ENCODE results near the gene PARL. TPM values are rescaled to one million over a fixed set of nuclear protein-coding genes. Genes with fewer than 3 reads are reported as not detected.
A peak's percentile ranks its signal among the peaks of the same experiment; 100 is the strongest.

PARL gene, protein sequence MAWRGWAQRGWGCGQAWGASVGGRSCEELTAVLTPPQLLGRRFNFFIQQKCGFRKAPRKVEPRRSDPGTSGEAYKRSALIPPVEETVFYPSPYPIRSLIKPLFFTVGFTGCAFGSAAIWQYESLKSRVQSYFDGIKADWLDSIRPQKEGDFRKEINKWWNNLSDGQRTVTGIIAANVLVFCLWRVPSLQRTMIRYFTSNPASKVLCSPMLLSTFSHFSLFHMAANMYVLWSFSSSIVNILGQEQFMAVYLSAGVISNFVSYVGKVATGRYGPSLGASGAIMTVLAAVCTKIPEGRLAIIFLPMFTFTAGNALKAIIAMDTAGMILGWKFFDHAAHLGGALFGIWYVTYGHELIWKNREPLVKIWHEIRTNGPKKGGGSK
- 42.0 TPM for total RNA-seq
- polyA plus RNA-seq (ENCODE audit: insufficient read depth in 1 of 8, insufficient read length in 8 of 8, low replicate concordance in 1 of 8) = 10 to 100 TPM; 25.2 to 41.0 (median 33.7) TPM
- long read RNA-seq, donor 1, transcript PARL-202 (10 exons, 1,414 nt) = major isoform, 8 of 10 reads
- long read RNA-seq, donor 1, partial matches to known transcripts = 0 of 10 reads
- long read RNA-seq, donor 1, other reads (novel, unspliced or antisense) = 0 of 10 reads
- long read RNA-seq, donor 2, partial matches to known transcripts = 0 of 4 reads
- long read RNA-seq, donor 2, other reads (novel, unspliced or antisense) = 0 of 4 reads
- long read RNA-seq, donor 3, transcript PARL-202 (10 exons, 1,414 nt) = major isoform, 16 of 23 reads
- long read RNA-seq, donor 3, partial matches to known transcripts = 0 of 23 reads
- long read RNA-seq, donor 3, other reads (novel, unspliced or antisense) = 0 of 23 reads
- long read RNA-seq, donor 4, transcript PARL-202 (10 exons, 1,414 nt) = major isoform, 10 of 11 reads
- long read RNA-seq, donor 4, partial matches to known transcripts = 0 of 11 reads
- long read RNA-seq, donor 4, other reads (novel, unspliced or antisense) = 0 of 11 reads
- long read RNA-seq, donor 5, transcript PARL-202 (10 exons, 1,414 nt) = major isoform, 32 of 41 reads
- long read RNA-seq, donor 5, partial matches to known transcripts = 0 of 41 reads
- long read RNA-seq, donor 5, other reads (novel, unspliced or antisense) = 0 of 41 reads
- long read RNA-seq, donor 6, transcript PARL-202 (10 exons, 1,414 nt) = major isoform, 22 of 29 reads
- long read RNA-seq, donor 6, partial matches to known transcripts = 0 of 29 reads
- long read RNA-seq, donor 6, other reads (novel, unspliced or antisense) = 0 of 29 reads
- long read RNA-seq, donor 7, transcript PARL-201 (9 exons, 1,240 nt) = minor isoform, 5 of 25 reads
- long read RNA-seq, donor 7, transcript PARL-202 (10 exons, 1,414 nt) = major isoform, 11 of 25 reads
- long read RNA-seq, donor 7, partial matches to known transcripts = 7 of 25 reads
- long read RNA-seq, donor 7, other reads (novel, unspliced or antisense) = 0 of 25 reads
- long read RNA-seq, donor 8, transcript PARL-202 (10 exons, 1,414 nt) = major isoform, 10 of 11 reads
- long read RNA-seq, donor 8, partial matches to known transcripts = 0 of 11 reads
- long read RNA-seq, donor 8, other reads (novel, unspliced or antisense) = 0 of 11 reads
- long read RNA-seq, donor 9, transcript PARL-202 (10 exons, 1,414 nt) = major isoform, 8 of 13 reads
- long read RNA-seq, donor 9, partial matches to known transcripts = 0 of 13 reads
- long read RNA-seq, donor 9, other reads (novel, unspliced or antisense) = 0 of 13 reads
- long read RNA-seq, donor 10, transcript PARL-202 (10 exons, 1,414 nt) = major isoform, 11 of 18 reads
- long read RNA-seq, donor 10, partial matches to known transcripts = 0 of 18 reads
- long read RNA-seq, donor 10, other reads (novel, unspliced or antisense) = 0 of 18 reads
- long read RNA-seq, donor 11, transcript PARL-202 (10 exons, 1,414 nt) = major isoform, 20 of 25 reads
- long read RNA-seq, donor 11, partial matches to known transcripts = 0 of 25 reads
- long read RNA-seq, donor 11, other reads (novel, unspliced or antisense) = 0 of 25 reads

DNA sequence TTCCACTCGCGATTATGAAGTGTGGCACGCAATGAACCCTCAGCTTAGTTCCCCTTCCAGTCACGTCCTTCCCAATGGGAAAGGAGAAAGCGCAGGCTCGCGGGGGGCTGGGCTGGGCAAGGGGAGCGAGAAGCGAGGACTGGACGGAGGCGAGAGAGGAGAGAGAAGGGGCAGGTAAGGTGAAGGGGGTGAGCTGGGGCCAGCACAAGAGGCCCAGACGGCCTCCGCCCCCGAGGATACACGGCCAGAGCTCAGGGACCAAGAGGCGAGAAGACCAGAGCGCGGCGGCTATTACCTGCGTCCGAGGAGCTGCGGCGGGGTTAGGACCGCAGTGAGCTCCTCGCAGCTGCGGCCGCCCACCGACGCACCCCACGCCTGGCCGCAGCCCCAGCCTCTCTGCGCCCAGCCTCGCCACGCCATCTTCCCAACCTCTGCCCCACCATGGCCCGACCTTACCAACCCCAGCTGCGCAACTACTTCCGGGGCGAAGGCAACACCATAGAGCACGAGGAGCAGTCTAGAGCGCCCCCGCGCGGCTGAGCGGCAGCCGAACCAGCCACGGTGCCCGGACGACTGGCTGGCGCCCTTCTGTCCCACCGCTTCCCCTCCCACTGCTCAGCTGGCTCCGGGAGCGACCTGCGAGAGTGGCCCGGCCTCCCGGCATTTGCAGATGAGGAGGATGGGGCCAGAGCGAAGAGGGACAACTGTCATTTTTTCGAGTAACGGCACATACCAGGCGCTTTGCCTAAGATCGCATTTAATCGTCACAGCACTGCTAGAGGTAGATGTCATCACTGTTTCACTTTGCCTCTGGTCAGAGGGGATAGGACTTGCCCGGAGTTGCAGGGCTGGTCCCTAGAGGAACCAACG is at the start of gene PARL:
TSS of gene PARL (minus strand) at position 454 of the 870 bp plus-strand sequence. CDS start at position 420, 34 bp downstream.
- H3K4me3 ChIP-seq (ENCODE audit: low read length) = peak within 1 kb of the TSS; percentile 87
- H3K36me3 ChIP-seq (ENCODE audit: control insufficient read depth, insufficient read depth, low read length) = no peaks in the 10 kb centered on the region
- peaks cover 3% of the 10 kb centered on the region for H3K27me3 ChIP-seq (ENCODE audit: control insufficient read depth, insufficient read depth, low read length)
- no peaks in the 10 kb centered on the region for H3K9me3 ChIP-seq (replicated peaks; ENCODE audit: control insufficient read depth, low read depth, low read length)
- peaks cover 8% of the 10 kb centered on the region for H3K4me1 ChIP-seq (ENCODE audit: control insufficient read depth, insufficient read depth, low read length)
- peak within 1 kb of the TSS; percentile 59 for H3K27ac ChIP-seq (ENCODE audit: low read length)
- WGBS (ENCODE audit: insufficient coverage) = under 1% methylated on average over 51 of the region's 63 CpGs
- peak; percentile 96 for DNase-seq

DNA sequence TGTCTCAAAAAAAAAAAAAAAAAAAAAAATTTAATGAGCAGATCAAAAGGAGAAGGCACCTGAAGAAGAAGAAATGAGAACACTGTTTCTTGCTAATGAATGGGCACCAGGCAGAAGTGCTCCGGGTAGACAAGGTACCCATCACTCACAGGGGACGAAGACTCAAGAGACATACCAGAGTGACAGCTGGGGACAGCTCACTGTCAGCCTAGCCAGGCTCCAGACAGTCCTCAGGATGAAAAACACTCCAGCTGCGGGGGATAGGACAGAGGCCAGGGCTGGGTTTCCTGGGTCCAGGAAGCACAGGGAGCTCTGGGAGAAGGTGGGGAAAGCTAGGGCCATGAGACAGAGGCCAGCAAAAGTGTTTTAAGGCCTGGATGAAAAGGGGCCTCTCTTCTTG is 48.5 kb upstream of the PARL start:
- WGBS (ENCODE audit: insufficient coverage) = 88% methylated on average over 3 of the region's 3 CpGs
- Histone ChIP-seq H3K4me1 (ENCODE audit: control insufficient read depth, insufficient read depth, low read length) (no peaks in the 10 kb centered on the region), H3K36me3 (ENCODE audit: control insufficient read depth, insufficient read depth, low read length) (peaks cover 32% of the 10 kb centered on the region), H3K9me3 (replicated peaks; ENCODE audit: control insufficient read depth, low read depth, low read length) (no peaks in the 10 kb centered on the region), H3K27me3 (ENCODE audit: control insufficient read depth, insufficient read depth, low read length) (no peaks in the 10 kb centered on the region), H3K4me3 (ENCODE audit: low read length) (no peak overlapping the region), H3K27ac (ENCODE audit: low read length) (no peak overlapping the region)
- no peak for DNase-seq

DNA sequence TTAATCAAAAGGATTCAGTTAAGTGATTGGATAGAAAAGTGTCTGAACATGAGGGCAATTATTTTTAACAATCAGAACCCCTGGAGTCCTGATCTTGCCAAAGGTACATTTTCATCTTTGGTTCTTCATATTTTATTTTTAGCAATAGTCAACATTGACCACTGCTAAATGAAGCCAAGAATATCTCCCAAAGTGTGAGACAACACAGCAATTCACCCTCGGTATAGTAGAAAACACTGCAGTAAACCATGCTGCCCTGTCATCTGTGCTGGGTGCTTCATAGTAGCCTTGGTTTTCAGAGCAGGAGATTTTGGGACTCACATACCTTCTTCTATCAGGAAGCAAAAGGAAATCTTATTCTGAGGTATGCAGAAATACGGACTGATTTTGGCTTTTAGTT is 47.2 kb upstream of the PARL start:
- H3K27ac ChIP-seq (ENCODE audit: low read length) = no peak overlapping the region
- DNase-seq = no peak
- 89% methylated on average over 1 of the region's 2 CpGs for WGBS (ENCODE audit: insufficient coverage)
- H3K4me1 ChIP-seq (ENCODE audit: control insufficient read depth, insufficient read depth, low read length) = no peaks in the 10 kb centered on the region
- no peaks in the 10 kb centered on the region for H3K9me3 ChIP-seq (replicated peaks; ENCODE audit: control insufficient read depth, low read depth, low read length)
- no peaks in the 10 kb centered on the region for H3K27me3 ChIP-seq (ENCODE audit: control insufficient read depth, insufficient read depth, low read length)
- no peak overlapping the region for H3K4me3 ChIP-seq (ENCODE audit: low read length)
- H3K36me3 ChIP-seq (ENCODE audit: control insufficient read depth, insufficient read depth, low read length) = peaks cover 33% of the 10 kb centered on the region

DNA sequence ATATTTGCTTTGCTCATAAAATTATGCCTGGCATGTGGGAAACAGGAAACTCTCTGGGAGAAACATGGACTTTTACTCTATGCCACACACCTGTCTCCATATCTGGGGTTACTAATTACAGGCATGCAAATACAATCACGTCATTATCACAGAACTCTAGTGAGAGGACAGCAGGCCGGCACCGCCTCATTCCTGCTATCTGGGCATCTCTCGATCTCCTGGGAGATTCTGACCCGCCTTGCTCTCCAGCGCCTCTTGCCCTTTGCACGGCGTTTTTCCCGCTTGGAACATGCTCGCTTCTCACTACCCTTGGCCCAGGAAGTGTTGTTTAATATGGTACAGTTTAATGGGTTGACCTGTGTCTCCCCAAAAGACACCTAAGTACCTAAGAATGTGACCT is 45.4 kb upstream of the PARL start:
- peaks cover 35% of the 10 kb centered on the region for H3K36me3 ChIP-seq (ENCODE audit: control insufficient read depth, insufficient read depth, low read length)
- DNase-seq = no peak
- H3K27ac ChIP-seq (ENCODE audit: low read length) = no peak overlapping the region
- H3K9me3 ChIP-seq (replicated peaks; ENCODE audit: control insufficient read depth, low read depth, low read length) = no peaks in the 10 kb centered on the region
- no peaks in the 10 kb centered on the region for H3K4me1 ChIP-seq (ENCODE audit: control insufficient read depth, insufficient read depth, low read length)
- no peak overlapping the region for H3K4me3 ChIP-seq (ENCODE audit: low read length)
- H3K27me3 ChIP-seq (ENCODE audit: control insufficient read depth, insufficient read depth, low read length) = no peaks in the 10 kb centered on the region
- WGBS (ENCODE audit: insufficient coverage) = 98% methylated on average over 4 of the region's 10 CpGs

DNA sequence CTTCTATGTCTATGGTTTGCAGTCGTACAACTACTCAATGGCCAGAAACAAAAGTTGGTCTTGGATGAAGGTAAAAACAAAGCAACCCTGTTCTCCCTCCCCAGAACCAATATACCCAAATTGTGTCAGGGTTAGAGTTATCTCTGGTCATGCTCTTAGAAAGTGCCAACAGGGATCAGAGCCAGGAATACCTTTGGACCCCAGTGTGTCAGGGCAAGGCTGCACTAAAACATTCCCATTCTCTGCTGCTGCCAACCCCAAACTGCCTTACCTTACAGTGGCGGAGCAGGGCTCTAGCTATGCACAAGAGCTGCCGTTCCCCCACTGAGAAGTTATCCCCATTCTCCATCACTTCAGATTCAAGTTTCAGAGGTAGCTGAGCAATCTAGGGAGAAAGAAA is 42.4 kb upstream of the PARL start:
- Histone ChIP-seq H3K27ac (ENCODE audit: low read length) (no peak overlapping the region), H3K4me3 (ENCODE audit: low read length) (no peak overlapping the region), H3K27me3 (ENCODE audit: control insufficient read depth, insufficient read depth, low read length) (no peaks in the 10 kb centered on the region), H3K4me1 (ENCODE audit: control insufficient read depth, insufficient read depth, low read length) (no peaks in the 10 kb centered on the region), H3K36me3 (ENCODE audit: control insufficient read depth, insufficient read depth, low read length) (peaks cover 43% of the 10 kb centered on the region), H3K9me3 (replicated peaks; ENCODE audit: control insufficient read depth, low read depth, low read length) (no peaks in the 10 kb centered on the region)
- no peak for DNase-seq
- WGBS (ENCODE audit: insufficient coverage) = no CpG with 5 or more reads among the region's 3 CpGs

DNA sequence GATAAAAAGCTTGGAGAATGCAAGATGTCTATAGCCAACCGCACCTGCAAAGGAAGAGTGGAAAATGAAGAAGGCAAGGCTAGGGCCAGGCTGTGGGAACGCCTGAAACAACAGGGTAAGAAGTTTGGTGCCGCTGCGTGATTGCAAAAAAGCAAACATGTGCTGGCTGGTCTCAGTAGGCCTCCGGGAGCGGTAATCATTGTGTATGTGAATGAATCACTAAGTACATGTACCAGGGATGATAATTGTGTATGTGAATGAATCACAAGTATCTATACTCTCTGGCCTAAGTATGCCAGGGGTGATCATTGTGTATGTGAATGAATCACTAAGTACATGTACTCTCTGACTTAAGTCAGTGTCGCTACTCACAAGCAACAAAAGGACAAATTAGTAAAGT is 40.3 kb upstream of the PARL start:
- Histone ChIP-seq H3K36me3 (ENCODE audit: control insufficient read depth, insufficient read depth, low read length) (peaks cover 47% of the 10 kb centered on the region), H3K4me1 (ENCODE audit: control insufficient read depth, insufficient read depth, low read length) (no peaks in the 10 kb centered on the region), H3K9me3 (replicated peaks; ENCODE audit: control insufficient read depth, low read depth, low read length) (no peaks in the 10 kb centered on the region), H3K27me3 (ENCODE audit: control insufficient read depth, insufficient read depth, low read length) (no peaks in the 10 kb centered on the region), H3K4me3 (ENCODE audit: low read length) (no peak overlapping the region), H3K27ac (ENCODE audit: low read length) (no peak overlapping the region)
- no peak for DNase-seq
- WGBS (ENCODE audit: insufficient coverage) = 95% methylated on average over 2 of the region's 7 CpGs

DNA sequence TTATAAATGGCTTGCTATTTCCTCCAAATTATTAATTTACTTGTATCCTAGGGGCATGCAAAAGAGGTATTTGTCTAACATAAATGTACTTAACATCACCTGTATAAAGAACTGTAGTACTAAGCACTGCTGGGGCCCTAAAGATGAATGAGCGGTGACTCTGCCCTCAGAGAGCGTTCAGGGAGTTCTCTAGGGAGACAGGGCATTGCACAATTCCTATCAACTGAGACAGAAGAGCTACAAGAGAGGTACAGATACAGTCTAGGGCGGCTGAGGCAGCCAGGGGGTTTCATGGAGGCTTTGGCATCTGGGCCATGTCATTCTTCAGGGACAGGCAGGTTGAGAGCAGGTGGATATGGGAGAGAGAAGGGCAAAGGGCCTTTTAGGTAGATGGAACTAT is 39.9 kb upstream of the PARL start:
- no peaks in the 10 kb centered on the region for H3K4me1 ChIP-seq (ENCODE audit: control insufficient read depth, insufficient read depth, low read length)
- WGBS (ENCODE audit: insufficient coverage) = 93% methylated on average over 3 of the region's 3 CpGs
- no peak for DNase-seq
- H3K27me3 ChIP-seq (ENCODE audit: control insufficient read depth, insufficient read depth, low read length) = no peaks in the 10 kb centered on the region
- H3K9me3 ChIP-seq (replicated peaks; ENCODE audit: control insufficient read depth, low read depth, low read length) = no peaks in the 10 kb centered on the region
- H3K36me3 ChIP-seq (ENCODE audit: control insufficient read depth, insufficient read depth, low read length) = peaks cover 48% of the 10 kb centered on the region
- H3K4me3 ChIP-seq (ENCODE audit: low read length) = no peak overlapping the region
- H3K27ac ChIP-seq (ENCODE audit: low read length) = no peak overlapping the region

DNA sequence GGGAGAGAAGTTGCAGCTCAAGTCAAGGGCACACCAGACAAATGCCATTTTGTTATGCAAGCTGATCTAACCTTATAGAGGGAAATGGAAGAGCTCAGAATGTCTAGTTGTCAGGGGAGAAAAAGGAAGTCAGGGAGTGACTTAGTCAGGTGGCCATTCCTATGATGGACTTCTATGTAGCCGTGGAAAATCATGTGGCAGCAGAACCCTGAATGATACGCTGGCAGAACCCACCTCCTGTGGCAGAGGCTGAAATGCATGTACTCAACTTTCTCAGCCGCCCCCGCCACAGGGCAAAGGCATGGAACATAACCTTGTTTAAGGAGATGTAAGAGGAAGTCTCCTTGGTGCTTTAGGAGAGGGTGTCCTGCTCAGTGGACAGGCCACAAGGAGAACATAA is 37.7 kb upstream of the PARL start:
- no peak for DNase-seq
- H3K36me3 ChIP-seq (ENCODE audit: control insufficient read depth, insufficient read depth, low read length) = peaks cover 38% of the 10 kb centered on the region

More for the DNA sequence above, 37.7 kb upstream of the PARL start:
- no peaks in the 10 kb centered on the region for H3K4me1 ChIP-seq (ENCODE audit: control insufficient read depth, insufficient read depth, low read length)
- 91% methylated on average over 4 of the region's 4 CpGs for WGBS (ENCODE audit: insufficient coverage)
- no peaks in the 10 kb centered on the region for H3K27me3 ChIP-seq (ENCODE audit: control insufficient read depth, insufficient read depth, low read length)
- no peak overlapping the region for H3K27ac ChIP-seq (ENCODE audit: low read length)
- no peak overlapping the region for H3K4me3 ChIP-seq (ENCODE audit: low read length)
- no peaks in the 10 kb centered on the region for H3K9me3 ChIP-seq (replicated peaks; ENCODE audit: control insufficient read depth, low read depth, low read length)
